ENCODE results near the gene SLC6A8. TPM values are rescaled to one million over a fixed set of nuclear protein-coding genes. Genes with fewer than 3 reads are reported as not detected.
"Not testable (repeated sequence)": the region's sequence is repeated elsewhere in the genome, so short reads cannot be mapped to it uniquely, and the experiment has no call there.

The SLC6A8 gene
- total RNA-seq, 2 experiments from 2014 or later = 0.42 to 0.71 TPM

- Histone ChIP-seq H3K27ac (ENCODE audit: low read depth in 1 of 2, low read length in 2 of 2) (no peak overlapping the region), H3K4me3 (ENCODE audit: low read length) (peak overlapping the region; percentile 44), H3K9me3 (ENCODE audit: control insufficient read depth in 1 of 2, insufficient read depth in 1 of 2, low read length in 2 of 2) (no peaks in the 10 kb centered on the region), H3K4me1 (ENCODE audit: insufficient read depth, low read length) (peaks cover 50% of the 10 kb centered on the region), H3K36me3 (ENCODE audit: insufficient read depth, low read length) (peaks cover 5% of the 10 kb centered on the region), H3K27me3 (ENCODE audit: control insufficient read depth in 1 of 2, insufficient read depth in 2 of 2, low read length in 2 of 2) (no peaks in the 10 kb centered on the region)
- intact Hi-C loops (cut with DNase I, micrococcal nuclease) = loop anchor here in 1 of 2 experiments (5.0 kb wide), 1 partner anchor 65 kb away; the partner anchor contains the start of genes IDH3G and SSR4
- Mint-ChIP-seq H3K27me3 (no peaks in the 10 kb centered on the region), H3K4me1 (ENCODE audit: low read depth) (peaks cover 24% of the 10 kb centered on the region), H3K4me3 (peak overlapping the region; percentile 79), H3K36me3 (ENCODE audit: low read depth) (peaks cover 19% of the 10 kb centered on the region), H3K9me3 (no peaks in the 10 kb centered on the region), H3K27ac (peak overlapping the region; percentile 80)
- ChIA-PET POLR2A (interaction anchor here (2.0 kb wide), 1 partner anchor 244 kb away, joined by 5 read pairs; the partner anchor contains the start of gene HCFC1), CTCF (no interaction called here)
- no peak for ATAC-seq (ENCODE audit: poor library complexity)
- TF ChIP-seq CTCF (IDR thresholded peaks at IDR 0.05) = no peak
- peak in 1 of 14 experiments; percentile 13 for DNase-seq
Measured at GRCh38 chrX:153727123-153727931, 39.6 kb downstream of the SLC6A8 start.

- Mint-ChIP-seq H3K9me3 (no peaks in the 10 kb centered on the region), H3K27ac (peak overlapping the region; percentile 80), H3K27me3 (no peaks in the 10 kb centered on the region), H3K4me3 (no peak overlapping the region), H3K4me1 (ENCODE audit: low read depth) (peaks cover 17% of the 10 kb centered on the region), H3K36me3 (ENCODE audit: low read depth) (peaks cover 13% of the 10 kb centered on the region)
- intact Hi-C loops (cut with DNase I, micrococcal nuclease) = loop anchor here in 1 of 2 experiments (5.0 kb wide), 1 partner anchor 64 kb away; the partner anchor contains the start of genes IDH3G and SSR4
- Histone ChIP-seq H3K36me3 (ENCODE audit: insufficient read depth, low read length) (peaks cover 5% of the 10 kb centered on the region), H3K27ac (ENCODE audit: low read depth in 1 of 2, low read length in 2 of 2) (no peak overlapping the region), H3K27me3 (ENCODE audit: control insufficient read depth in 1 of 2, insufficient read depth in 2 of 2, low read length in 2 of 2) (no peaks in the 10 kb centered on the region), H3K9me3 (ENCODE audit: control insufficient read depth in 1 of 2, insufficient read depth in 1 of 2, low read length in 2 of 2) (no peaks in the 10 kb centered on the region), H3K4me1 (ENCODE audit: insufficient read depth, low read length) (peaks cover 42% of the 10 kb centered on the region), H3K4me3 (ENCODE audit: low read length) (no peak overlapping the region)
- ChIA-PET POLR2A (no interaction called here), CTCF (no interaction called here)
- DNase-seq (no peak), ATAC-seq (ENCODE audit: poor library complexity) (no peak)
- TF ChIP-seq CTCF (IDR thresholded peaks at IDR 0.05) = no peak
Measured at GRCh38 chrX:153728095-153728494, 40.4 kb downstream of the SLC6A8 start.

GRCh38 chrX:153728951-153729631, 41.4 kb downstream of the SLC6A8 start:
- H3K27ac Mint-ChIP-seq = no peak overlapping the region
- Histone ChIP-seq H3K4me1 (ENCODE audit: insufficient read depth, low read length) (peaks cover 40% of the 10 kb centered on the region), H3K4me3 (ENCODE audit: low read length) (no peak overlapping the region), H3K36me3 (ENCODE audit: insufficient read depth, low read length) (peaks cover 5% of the 10 kb centered on the region), H3K9me3 (ENCODE audit: control insufficient read depth in 1 of 2, insufficient read depth in 1 of 2, low read length in 2 of 2) (no peaks in the 10 kb centered on the region), H3K27ac (ENCODE audit: low read depth in 1 of 2, low read length in 2 of 2) (no peak overlapping the region), H3K27me3 (ENCODE audit: control insufficient read depth in 1 of 2, insufficient read depth in 2 of 2, low read length in 2 of 2) (no peaks in the 10 kb centered on the region)
- intact Hi-C loops (cut with DNase I, micrococcal nuclease) = loop anchor here in 1 of 2 experiments (5.0 kb wide), 1 partner anchor 63 kb away; the partner anchor contains the start of genes IDH3G and SSR4
- no peak for DNase-seq
- H3K27me3 Mint-ChIP-seq = no peaks in the 10 kb centered on the region
- H3K36me3 Mint-ChIP-seq (ENCODE audit: low read depth) = peaks cover 13% of the 10 kb centered on the region
- ChIA-PET CTCF (no interaction called here), POLR2A (no interaction called here)
- TF ChIP-seq CTCF (IDR thresholded peaks at IDR 0.05) = no peak
- H3K4me3 Mint-ChIP-seq = no peak overlapping the region
- no peaks in the 10 kb centered on the region for H3K9me3 Mint-ChIP-seq
- H3K4me1 Mint-ChIP-seq (ENCODE audit: low read depth) = peaks cover 17% of the 10 kb centered on the region
- ATAC-seq (ENCODE audit: poor library complexity) = no peak

GRCh38 chrX:153730115-153730514, 42.4 kb downstream of the SLC6A8 start:
- H3K9me3 ChIP-seq (ENCODE audit: control insufficient read depth in 1 of 2, insufficient read depth in 1 of 2, low read length in 2 of 2); H3K27me3 Mint-ChIP-seq; DNase-seq; H3K4me3 ChIP-seq (ENCODE audit: low read length); POLR2A ChIA-PET; H3K4me3 Mint-ChIP-seq; CTCF ChIA-PET; H3K27ac ChIP-seq (ENCODE audit: low read depth in 1 of 2, low read length in 2 of 2); intact Hi-C loops (cut with DNase I, micrococcal nuclease); H3K27me3 ChIP-seq (ENCODE audit: control insufficient read depth in 1 of 2, insufficient read depth in 2 of 2, low read length in 2 of 2); H3K9me3 Mint-ChIP-seq; H3K27ac Mint-ChIP-seq; H3K36me3 ChIP-seq (ENCODE audit: insufficient read depth, low read length); ATAC-seq (ENCODE audit: poor library complexity): not testable (repeated sequence)
- peaks cover 37% of the 10 kb centered on the region for H3K4me1 ChIP-seq (ENCODE audit: insufficient read depth, low read length)
- H3K36me3 Mint-ChIP-seq (ENCODE audit: low read depth) = peaks cover 20% of the 10 kb centered on the region
- H3K4me1 Mint-ChIP-seq (ENCODE audit: low read depth) = peaks cover 22% of the 10 kb centered on the region
